ENCODE data around the gene TNFRSF4. TPM values are rescaled to one million over a fixed set of nuclear protein-coding genes. Genes with fewer than 3 reads are reported as not detected.

Gene TNFRSF4
- total RNA-seq, 1 donor from 2014 or later, result 7.7 TPM

- DNase-seq (no peak), ATAC-seq (no peak)
- H3K27ac ChIP-seq, result no peak overlapping the region
- H3K4me3 ChIP-seq, result no peak overlapping the region
- TF ChIP-seq, protein P1, sequence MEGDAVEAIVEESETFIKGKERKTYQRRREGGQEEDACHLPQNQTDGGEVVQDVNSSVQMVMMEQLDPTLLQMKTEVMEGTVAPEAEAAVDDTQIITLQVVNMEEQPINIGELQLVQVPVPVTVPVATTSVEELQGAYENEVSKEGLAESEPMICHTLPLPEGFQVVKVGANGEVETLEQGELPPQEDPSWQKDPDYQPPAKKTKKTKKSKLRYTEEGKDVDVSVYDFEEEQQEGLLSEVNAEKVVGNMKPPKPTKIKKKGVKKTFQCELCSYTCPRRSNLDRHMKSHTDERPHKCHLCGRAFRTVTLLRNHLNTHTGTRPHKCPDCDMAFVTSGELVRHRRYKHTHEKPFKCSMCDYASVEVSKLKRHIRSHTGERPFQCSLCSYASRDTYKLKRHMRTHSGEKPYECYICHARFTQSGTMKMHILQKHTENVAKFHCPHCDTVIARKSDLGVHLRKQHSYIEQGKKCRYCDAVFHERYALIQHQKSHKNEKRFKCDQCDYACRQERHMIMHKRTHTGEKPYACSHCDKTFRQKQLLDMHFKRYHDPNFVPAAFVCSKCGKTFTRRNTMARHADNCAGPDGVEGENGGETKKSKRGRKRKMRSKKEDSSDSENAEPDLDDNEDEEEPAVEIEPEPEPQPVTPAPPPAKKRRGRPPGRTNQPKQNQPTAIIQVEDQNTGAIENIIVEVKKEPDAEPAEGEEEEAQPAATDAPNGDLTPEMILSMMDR (IDR thresholded peaks at IDR 0.05), result no peak
- no peaks in the 10 kb centered on the region for H3K4me1 ChIP-seq
- intact Hi-C loops (cut with DNase I), result no loop called here
- no peaks in the 10 kb centered on the region for H3K36me3 ChIP-seq
- H3K27me3 ChIP-seq, result peaks cover 15% of the 10 kb centered on the region
- no peaks in the 10 kb centered on the region for H3K9me3 ChIP-seq
Observed at GRCh38 chr1:1239614-1240347, 25.8 kb upstream of the TNFRSF4 start.

DNA sequence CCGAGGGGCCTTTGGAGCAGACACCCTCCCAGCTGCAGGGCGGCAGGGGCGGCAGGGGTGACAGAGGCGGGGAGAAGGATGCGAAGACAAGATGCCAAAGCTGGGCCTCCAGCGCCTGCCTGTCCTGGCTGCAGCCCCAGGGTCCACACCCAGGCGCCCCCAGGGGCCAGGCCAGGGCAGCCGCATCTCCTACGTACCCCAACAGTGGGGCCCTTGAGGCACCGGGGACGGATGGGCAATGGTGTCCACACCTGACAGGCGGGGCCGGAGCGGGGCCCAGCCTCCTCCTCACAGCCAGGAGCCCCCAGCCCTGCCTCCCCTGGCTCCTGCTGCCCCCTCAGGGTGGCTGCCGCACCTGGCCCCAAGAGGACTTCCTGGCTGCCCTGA is 25.3 kb upstream of the TNFRSF4 start:
- H3K36me3 ChIP-seq, result no peaks in the 10 kb centered on the region
- no peak overlapping the region for H3K27ac ChIP-seq
- no peaks in the 10 kb centered on the region for H3K4me1 ChIP-seq
- H3K9me3 ChIP-seq, result no peaks in the 10 kb centered on the region
- ATAC-seq, result no peak
- TF ChIP-seq, protein P1 (IDR thresholded peaks at IDR 0.05), result no peak
- H3K27me3 ChIP-seq, result peaks cover 15% of the 10 kb centered on the region
- no peak overlapping the region for H3K4me3 ChIP-seq
- intact Hi-C loops (cut with DNase I), result no loop called here
- no peak for DNase-seq

DNA sequence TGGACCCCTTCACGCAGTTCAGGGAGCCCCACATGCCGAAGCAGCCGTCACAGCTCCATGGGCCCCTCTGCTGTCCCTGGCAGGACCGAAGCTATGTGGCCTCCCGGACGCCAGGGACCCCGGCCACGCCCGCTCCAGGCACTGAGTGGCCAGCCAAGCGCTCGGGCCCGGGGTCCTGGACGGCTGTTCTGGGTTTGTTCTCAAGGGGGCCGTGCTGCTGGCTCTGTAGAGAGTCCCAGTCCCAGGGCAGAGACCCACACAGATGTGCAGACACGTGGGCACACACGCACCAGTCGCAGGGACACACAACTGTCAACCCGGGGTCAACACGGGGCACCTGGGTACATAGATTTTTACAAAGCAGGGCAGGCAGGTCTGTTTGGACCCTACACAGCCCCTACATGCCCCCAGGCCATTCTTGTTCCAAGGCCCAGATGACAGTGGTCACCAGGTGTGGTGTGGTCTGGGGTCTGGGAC is 24.8 kb upstream of the TNFRSF4 start:
- H3K4me3 ChIP-seq, result no peak overlapping the region
- peaks cover 15% of the 10 kb centered on the region for H3K27me3 ChIP-seq
- H3K9me3 ChIP-seq, result no peaks in the 10 kb centered on the region
- no peaks in the 10 kb centered on the region for H3K4me1 ChIP-seq
- DNase-seq (no peak), ATAC-seq (no peak)
- no peak overlapping the region for H3K27ac ChIP-seq
- TF ChIP-seq, protein P1 (IDR thresholded peaks at IDR 0.05), result no peak
- intact Hi-C loops (cut with DNase I), result no loop called here
- no peaks in the 10 kb centered on the region for H3K36me3 ChIP-seq

GRCh38 chr1:1237874-1238701 is 24.1 kb upstream of the TNFRSF4 start:
- H3K36me3 ChIP-seq, result no peaks in the 10 kb centered on the region
- peaks cover 3% of the 10 kb centered on the region for H3K4me1 ChIP-seq
- peaks cover 15% of the 10 kb centered on the region for H3K27me3 ChIP-seq
- H3K27ac ChIP-seq, result no peak overlapping the region
- no peaks in the 10 kb centered on the region for H3K9me3 ChIP-seq
- H3K4me3 ChIP-seq, result no peak overlapping the region
- intact Hi-C loops (cut with DNase I), result no loop called here
- TF ChIP-seq, protein P1 (IDR thresholded peaks at IDR 0.05), result no peak
- DNase-seq, result no peak
- no peak for ATAC-seq

DNA sequence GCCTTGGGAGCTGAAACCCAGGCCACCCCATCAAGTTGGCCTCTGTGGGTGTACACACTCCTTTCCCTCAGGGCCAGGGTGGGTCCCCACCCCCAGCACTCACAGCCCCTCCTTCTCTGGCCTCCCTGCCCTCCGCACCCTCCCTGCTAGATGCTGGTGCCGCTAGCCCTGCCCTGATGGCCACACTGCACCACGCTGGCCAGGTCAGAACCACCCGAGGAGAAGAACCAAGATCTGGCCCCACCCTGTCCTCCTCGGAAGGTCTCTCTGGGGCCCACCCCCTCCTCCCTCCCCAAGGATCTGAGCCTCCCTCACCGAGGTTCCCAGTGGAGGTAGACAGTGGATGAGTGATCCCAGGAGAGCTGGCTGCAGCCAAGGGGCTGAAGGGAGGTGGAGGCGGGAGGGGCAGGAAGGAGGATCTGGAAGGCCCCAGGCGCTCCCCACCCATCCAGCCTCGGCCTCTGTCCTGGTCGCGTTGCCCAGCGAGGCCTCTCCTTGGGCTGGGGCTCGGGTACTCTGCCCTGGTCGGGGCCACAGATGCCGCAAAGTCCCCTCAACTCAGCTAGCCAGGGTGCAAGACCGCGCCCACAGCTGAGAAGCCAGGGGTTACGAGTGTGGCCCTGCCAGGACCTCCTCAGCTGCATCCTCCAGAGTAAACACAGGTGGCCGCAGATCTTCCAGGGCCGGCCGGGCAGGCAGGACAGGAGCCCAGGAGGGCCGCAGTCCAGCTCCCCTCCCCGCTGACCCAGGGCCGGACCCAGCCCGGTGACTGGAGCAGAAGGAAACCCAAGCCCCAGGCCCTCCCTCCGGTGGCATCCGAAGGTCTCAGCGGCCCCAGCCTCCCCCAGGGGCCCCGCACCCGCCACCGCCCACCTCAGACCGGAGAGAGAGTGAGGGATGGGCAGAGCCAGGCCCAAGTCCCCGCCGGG is 23.3 kb upstream of the TNFRSF4 start:
- ATAC-seq (no peak), DNase-seq (no peak)
- intact Hi-C loops (cut with DNase I), result no loop called here
- Histone ChIP-seq H3K27ac (no peak overlapping the region), H3K27me3 (peaks cover 15% of the 10 kb centered on the region), H3K36me3 (no peaks in the 10 kb centered on the region), H3K9me3 (no peaks in the 10 kb centered on the region), H3K4me3 (no peak overlapping the region), H3K4me1 (peaks cover 8% of the 10 kb centered on the region)
- TF ChIP-seq, protein P1 (IDR thresholded peaks at IDR 0.05), result no peak
